ENCODE data around the gene IL20RA.

GRCh38 chr6:136990242-136990578, 54.6 kb downstream of the IL20RA start:
- TF ChIP-seq POLR2A (IDR thresholded peaks at IDR 0.05; ENCODE audit: low read length) (no peak), GATA1 (IDR thresholded peaks at IDR 0.05; ENCODE audit: low read depth, low read length) (no peak)

Measured in erythroblast (primary cell).